GM10266 (cell line): ENCODE results near the gene CBL.

Experiments used
- DNase-seq: peaks from one replicate; pipeline ENCODE4 v3.0.0; 2012; ENCODE audit errors: extremely low spot score
- CTCF ChIP-seq: IDR thresholded peaks from 2 replicates; pipeline ENCODE4 v1.5.1; 2012; ENCODE audit warnings: mild to moderate bottlenecking, low read depth; ENCODE audit not compliant: control insufficient read depth, insufficient read depth; ENCODE audit errors: missing control alignments

The CBL gene

GRCh38 chr11:119202554-119202953, 3.6 kb upstream of the CBL start:
- no peak for DNase-seq
- no peak for TF ChIP-seq CTCF

GRCh38 chr11:119204066-119204465, 2.1 kb upstream of the CBL start:
- TF ChIP-seq CTCF: no peak
- no peak for DNase-seq

DNA sequence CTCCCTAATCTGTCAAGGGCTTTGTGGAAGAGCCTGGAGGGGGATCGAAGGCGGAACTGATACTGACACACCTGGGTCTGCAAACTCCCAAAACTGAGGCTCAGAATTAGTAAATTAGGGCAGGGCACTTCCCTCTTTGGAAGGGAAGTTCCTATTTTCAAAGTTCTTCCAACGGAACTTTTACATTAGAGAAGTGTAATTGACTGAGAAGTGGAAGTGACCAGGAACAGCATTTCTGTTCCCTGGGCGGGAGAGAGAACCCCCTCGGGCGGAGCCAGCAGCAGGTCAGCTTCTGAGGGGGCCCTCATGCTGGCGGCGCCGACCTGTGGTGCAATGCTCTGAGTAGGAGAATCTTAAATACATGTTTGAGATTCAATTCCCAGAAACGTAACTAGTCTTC, 1.1 kb upstream of the CBL start:
- no peak for TF ChIP-seq CTCF
- DNase-seq: no peak

DNA sequence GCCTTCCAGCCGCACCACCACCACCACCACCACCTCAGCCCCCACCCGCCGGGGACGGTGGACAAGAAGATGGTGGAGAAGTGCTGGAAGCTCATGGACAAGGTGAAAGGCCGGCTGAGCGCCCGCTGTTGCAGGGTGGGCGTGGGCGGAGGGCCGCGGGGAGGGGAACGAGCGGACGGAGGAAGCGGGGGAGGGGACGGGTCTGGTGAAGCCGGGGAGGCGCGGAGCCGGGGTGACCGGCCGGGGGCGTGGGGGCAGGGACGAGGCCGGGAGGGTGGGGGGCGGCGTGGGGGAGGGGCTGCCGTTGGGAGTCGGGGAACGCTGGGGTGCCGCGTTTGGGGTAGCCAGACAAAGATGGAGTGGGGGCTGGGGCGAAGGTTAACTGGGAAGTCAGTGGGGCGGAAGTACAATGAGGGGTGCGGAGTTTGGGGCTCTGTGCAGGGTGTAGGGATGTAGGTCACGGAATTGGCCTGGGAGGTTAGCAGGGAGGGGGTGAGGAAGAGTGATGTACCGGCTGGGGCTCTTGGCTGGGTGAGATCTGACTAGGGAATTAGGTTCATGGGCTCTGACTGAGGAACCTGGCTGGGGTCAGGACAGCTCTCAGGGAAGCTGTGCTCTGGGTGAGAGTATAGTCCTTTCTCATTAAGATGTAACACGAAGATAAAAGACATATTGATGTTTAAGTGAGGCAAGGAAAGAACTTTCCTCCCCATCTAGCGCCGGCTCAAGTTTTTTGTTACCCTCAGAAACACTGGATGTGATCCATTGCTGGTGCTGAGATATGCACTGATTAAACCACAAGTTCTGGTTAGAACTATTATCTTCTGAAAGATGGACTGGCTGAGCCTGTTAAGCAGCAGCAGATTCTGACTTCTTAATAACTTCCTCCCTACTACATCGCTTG, 624 bp downstream of the CBL start:
- DNase-seq: peak; percentile 79
- TF ChIP-seq CTCF: no peak

- TF ChIP-seq CTCF: no peak
- no peak for DNase-seq
Observed at GRCh38 chr11:119207415-119207960, 1.3 kb downstream of the CBL start.

- no peak for TF ChIP-seq CTCF
- DNase-seq: no peak
Observed at GRCh38 chr11:119209186-119209585, 3.0 kb downstream of the CBL start.

DNA sequence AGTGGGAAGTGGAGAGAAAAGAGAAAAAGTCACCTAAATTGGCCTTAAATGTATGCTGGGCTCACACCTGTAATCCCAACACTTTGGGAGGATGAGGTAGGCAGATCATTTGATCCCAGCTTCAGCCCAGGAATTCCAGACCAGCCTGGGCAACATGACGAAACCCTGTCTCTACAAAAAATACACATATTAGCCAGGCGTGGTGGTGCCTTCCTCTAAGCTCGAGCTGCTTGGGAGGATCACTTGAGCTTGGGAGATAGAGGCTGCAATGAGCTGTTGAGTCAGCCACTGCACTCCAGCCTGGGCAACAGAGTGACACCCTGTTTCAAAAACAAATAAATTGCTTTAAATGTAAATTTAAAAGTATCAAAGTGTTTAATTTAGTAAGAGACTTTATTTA, 3.9 kb downstream of the CBL start:
- TF ChIP-seq CTCF: no peak
- DNase-seq: no peak
